GM18520 (cell line): ENCODE data around the gene MPZ.
"Not testable (repeated sequence)": the region's sequence is repeated elsewhere in the genome, so short reads cannot be mapped to it uniquely, and the experiment has no call there.

Experiments
- ATAC-seq: cut with Tn5 transposase; IDR thresholded peaks from one replicate; pipeline ENCODE4 v1.9.1; 2021; ENCODE audit not compliant: unreplicated experiment

The MPZ gene

GRCh38 chr1:161309868-161310267 is at the start of gene MPZ:
Gene MPZ (minus strand): TSS chr1:161309968. CDS start chr1:161309905, 63 bp downstream.
- ATAC-seq = no peak

DNA sequence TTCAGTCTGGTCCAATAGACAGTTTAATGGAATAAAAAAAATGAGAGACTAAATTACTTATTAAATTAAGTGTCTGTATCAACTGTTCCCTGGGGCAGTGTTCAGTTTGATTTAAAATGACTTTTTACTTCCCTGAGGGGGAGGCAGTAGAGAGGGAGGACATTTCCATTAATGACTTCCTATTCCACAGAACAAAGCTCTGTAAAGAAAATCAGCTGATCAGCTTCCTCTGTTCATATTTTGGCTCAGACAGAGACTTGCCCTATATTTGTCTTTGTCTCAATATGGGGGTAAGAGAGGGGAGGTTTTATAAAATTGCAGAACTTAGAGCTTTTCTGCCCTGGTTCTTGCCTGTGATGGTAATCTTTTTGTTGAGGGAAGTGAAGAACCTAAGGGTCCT is 49.5 kb upstream of the MPZ start:
- no peak for ATAC-seq

- no peak for ATAC-seq
These were observed 47.3 kb upstream of the MPZ start for GRCh38 chr1:161357073-161357472.

DNA sequence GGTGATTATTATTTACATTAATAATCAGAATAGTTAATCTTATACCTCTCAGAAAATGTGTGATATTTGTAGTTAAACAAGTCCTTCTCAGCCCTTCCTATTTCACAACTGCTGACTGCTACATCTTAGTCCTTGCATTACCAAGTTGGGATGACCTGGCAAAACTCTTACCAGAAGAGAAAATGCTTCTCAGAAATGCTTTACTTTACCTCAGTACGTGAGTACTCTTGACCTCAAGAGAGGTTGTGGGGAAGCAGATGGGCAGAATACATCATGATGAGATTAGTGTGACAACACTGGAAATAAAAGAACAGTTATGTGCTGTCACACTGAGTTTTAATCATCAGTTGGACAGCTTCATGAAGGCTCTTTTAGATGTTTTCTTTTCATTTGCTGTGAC is 41.7 kb upstream of the MPZ start:
- no peak for ATAC-seq

DNA sequence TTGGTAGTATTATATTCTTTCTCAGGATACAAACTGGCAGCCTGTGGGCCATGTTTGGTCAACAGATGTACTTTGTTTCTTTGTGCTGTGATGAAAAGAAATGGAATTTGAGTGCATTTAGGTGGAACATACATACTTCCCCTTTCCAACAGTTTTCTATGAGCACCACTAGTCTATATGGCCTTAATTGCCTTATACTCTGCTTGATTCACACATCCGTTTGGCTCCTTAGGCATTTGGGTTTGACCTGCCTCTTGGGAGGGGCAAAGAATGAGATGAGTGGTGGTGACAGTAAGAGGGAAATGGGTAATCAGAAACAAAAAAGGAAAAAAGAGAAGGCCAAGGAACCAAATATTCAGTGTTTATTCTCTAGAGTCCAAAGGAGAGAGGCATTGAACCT is 40.9 kb upstream of the MPZ start:
- ATAC-seq = no peak

- ATAC-seq = no peak
These were observed 33.1 kb upstream of the MPZ start for GRCh38 chr1:161342821-161343220.

GRCh38 chr1:161342177-161342576 is 32.4 kb upstream of the MPZ start:
- no peak for ATAC-seq

DNA sequence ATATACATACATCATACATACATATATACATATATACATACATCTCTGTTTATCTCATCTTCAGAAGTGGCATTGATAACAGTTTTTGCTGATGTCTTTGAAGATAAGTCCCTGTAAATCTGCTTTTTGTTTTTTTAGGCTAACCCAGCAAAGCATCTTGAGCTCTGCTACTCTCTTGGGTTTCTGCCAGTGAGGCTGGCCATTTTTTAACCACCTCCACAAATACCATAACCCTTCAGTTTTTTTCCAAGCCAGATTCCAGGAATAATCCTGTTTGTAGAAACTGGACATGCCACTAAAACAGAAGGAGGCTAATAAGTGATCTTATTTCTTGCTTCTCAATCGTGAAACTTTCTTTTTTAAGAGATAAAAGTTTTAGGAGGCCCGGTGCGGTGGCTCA is 26.0 kb upstream of the MPZ start:
- no peak for ATAC-seq

- no peak for ATAC-seq
These were observed 23.4 kb upstream of the MPZ start for GRCh38 chr1:161333166-161333565.

- no peak for ATAC-seq
These were observed 20.6 kb upstream of the MPZ start for GRCh38 chr1:161330346-161330745.

GRCh38 chr1:161324020-161324419 is 14.3 kb upstream of the MPZ start:
- no peak for ATAC-seq

GRCh38 chr1:161315841-161316674 is 6.3 kb upstream of the MPZ start:
- not testable (repeated sequence) for ATAC-seq

DNA sequence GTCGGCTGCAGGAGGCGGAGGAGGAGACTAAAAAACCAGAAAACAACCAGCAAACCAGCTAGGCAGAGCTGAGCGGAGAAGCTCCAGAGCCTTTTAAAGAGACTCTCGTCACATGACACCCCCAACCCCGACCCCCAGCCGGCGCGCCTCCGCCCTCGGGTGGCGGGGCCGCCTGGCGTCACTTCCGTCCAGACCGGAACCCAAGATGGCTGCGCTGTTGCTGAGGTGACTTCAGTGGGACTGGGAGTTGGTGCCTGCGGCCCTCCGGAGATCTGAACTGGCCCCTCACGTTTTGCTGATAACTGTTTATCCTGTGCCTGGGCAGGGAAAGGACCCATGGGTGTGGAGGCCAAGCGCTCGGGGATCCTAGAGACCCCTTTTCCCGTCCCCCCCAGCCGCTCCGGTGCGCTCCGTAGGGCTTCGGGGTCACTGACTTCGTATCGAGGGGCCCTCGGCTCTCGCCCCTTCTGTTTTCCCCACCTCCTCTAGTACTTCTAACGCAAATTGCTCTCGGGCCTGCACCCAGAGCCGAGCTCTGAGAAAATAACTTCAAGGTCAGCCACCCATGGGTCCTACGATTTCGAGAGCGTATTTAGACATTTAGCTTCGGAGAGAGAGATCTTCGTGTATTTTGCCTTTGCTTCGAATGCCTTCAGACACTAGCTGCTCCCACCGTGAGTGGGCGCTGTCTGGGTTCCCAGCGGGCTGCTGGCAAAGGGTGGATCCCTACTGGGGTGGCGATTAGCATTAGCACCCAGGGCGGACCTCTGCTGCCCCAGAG is 4.6 kb upstream of the MPZ start, which contains the start of gene SDHC:
TSS of gene SDHC (plus strand) at position 181 of the 781 bp plus-strand sequence. CDS start at position 206, 25 bp downstream.
- ATAC-seq = peak; percentile 83

DNA sequence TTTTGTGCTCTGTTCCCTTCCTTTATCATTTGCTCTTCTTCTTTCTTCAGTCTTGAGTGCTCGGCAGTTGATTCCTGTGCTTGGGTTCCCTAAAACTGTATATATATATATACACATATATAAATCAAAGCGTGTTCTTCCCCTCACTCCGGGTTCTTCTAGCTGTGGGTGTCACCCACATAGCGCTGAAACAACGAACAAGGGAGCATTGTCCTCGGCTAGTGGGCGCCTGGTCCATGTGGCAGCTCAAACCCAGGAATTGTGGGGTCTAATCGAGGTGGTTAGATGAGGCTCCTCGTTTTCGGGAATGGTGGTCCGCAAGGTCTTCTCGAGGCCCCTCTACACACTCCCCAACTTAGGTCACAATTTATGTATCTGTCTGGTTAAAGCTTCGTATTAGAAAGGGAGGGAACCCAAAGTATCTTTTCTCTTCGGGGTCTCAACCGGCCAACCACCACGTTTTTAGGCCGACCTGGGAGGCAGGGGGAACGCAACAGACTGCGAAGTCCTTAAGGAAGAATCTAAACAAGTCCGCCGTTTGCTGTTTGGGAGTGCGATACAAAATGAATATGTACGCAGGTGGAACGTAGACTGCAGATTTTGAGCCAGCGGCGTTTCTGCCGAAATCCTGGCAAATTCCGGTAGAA is 3.9 kb upstream of the MPZ start:
- ATAC-seq = no peak

DNA sequence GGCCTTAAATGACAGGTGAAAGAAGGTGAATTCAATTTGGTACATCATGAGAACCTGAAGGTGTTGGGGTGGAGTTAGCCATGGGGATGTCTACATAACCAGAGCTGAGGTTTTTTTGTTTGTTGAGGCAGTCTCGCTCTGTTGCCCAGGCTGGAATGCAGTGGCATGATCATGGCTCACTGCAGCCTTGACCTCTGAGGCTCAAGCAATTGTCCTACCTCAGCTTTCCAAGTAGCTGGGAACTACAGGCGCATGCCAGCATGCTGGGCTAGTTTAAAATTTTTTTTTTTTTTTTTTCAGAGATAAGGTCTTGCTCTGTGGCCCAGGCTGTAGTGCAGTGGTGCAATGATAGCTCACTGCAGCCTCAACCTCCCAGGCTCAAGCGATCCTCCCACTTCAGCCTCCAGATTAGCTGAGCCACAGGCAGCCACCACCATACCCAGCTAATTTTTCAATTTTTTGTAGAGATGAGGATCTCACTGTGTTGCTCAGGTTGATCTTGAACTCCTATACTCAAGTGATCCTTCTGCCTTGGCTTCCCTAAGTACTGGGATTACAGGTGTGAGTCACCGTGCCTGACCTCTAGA is 1.9 kb upstream of the MPZ start:
- ATAC-seq = no peak

DNA sequence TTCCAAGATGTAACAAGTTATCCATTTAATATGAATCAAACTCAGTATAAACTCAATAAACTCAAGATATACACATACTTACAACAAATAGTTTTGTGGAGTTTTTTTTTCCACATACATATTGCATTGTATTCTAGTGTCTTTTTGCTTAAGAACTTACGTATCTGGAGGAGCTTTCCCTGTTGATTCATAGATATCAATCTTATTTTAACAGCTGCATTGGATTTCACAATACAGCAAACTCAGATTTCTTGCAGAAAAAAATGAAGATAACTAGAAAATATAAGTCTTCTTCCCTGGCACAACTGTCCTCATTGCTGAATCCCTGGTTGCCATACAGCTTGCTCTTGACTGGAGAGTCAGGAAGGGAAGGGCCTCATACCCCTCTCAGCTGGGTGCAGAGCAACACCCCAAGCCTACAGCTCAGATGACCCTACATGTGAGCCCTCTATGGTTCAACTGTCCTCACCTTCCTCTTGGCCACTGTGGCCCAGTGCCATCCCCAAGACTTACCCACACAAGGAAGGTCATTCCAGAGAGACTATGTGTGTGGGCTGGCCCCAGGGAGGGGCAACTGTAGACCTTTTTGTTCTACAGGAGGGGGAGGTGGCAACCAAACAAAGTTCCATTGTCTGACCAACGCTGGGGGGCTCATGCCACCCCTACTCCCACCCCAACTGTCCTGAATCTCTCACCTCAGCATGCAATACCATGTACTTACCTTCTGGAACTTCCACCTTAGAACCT is 1.7 kb downstream of the MPZ start:
- no peak for ATAC-seq

- ATAC-seq = no peak
These were observed 2.5 kb downstream of the MPZ start for GRCh38 chr1:161307230-161307768.

DNA sequence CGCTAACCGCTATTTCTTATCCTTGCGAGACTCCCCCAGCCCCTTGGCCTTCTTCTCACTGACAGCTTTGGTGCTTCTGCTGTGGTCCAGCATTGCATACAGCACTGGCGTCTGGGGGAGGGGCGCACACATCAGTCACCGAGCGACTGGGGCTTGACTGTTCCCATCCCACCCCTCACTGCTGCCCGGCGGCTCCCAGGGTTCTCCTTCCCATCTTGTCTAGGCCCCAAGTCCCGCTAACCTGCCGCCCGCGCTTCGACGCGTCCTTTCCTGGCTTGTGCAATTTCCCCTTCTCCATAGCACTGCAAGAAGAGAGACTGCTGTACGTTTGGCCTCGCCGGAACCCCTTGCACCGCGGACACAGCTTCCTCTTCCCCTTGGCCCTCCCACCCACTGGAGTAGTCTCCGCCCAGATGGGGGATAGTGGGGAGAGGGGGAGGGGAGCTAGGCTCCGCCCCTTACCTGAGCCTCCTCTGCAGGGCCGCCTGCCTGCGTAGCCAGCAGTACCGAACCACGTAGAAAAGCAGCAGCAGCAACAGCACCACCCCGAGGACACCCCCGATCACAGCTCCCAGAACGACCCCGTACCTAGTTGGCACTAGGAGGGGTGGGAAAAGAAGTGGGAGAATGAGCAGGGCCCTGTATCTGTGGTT is 3.8 kb downstream of the MPZ start:
- ATAC-seq = no peak

DNA sequence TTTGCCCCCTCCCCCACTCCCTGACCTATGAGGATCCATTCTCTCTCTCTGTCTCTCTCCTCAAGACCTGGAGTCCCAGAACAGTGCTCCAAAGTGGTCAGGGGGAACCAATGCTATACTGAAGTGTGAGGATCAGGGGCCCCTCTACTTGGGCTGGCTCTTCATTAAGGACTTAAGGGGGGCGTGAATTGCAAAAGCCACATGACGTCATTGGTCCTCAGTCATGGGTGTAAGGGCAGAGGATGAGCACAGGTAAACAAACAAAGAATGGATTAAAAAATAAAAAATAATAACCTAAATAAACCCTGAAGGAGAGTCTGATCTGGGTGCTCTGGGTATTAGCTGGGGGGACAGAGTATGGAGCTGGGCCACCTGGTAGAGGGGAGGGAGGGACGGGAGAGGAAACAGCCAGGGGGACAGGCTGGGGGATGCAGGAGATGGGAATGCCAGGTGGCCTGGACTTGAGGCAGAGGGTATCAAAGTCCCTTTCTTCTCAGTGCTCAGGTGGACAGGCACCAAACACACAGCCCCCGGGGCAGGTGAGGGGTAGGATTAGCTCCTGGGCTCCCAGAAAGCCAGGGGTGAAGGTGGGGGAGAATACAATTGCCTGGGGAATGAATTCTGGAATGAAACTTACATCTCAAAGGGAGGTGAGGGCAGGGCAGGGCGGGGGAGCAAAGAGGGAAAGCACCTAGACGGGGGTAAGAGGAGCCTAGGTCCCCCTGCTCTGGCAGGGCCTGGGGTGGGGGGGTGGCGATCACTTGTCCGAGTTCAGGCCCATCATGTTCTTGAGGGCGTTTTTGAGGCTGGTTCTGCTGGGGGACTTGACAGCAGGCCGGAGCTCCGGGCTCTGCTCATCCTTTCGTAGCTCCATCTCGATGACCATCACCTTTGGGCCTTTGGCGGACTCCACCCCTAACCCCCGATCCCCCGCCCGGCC is 4.6 kb downstream of the MPZ start:
- ATAC-seq = no peak
